Right lobe of liver (tissue), 6 donors: ENCODE data around the gene FEM1B. TPM values are rescaled to one million over a fixed set of nuclear protein-coding genes. Genes with fewer than 3 reads are reported as not detected.
A peak's percentile ranks its signal among the peaks of the same experiment; 100 is the strongest.

Source experiments
- ATAC-seq, 4 donors: fragments of 200-7000 bp; cut with Tn5 transposase; one replicate each; pipeline ENCODE4 v1.9.1; 2020; ENCODE audit warnings: mild to moderate bottlenecking in 4 of 4, moderate library complexity in 4 of 4
- DNase-seq, 3 donors: peaks; one replicate each; pipeline ENCODE4 v3.0.0-alpha.2; 2020
- H3K27ac ChIP-seq, 3 donors: fragments of 200-600 bp; one replicate each; pipeline ENCODE4 v1.8.0; 2022
- H3K27me3 ChIP-seq, 2 donors: fragments of 200-600 bp; one replicate each; pipeline ENCODE4 v1.8.0; 2022
- H3K36me3 ChIP-seq, 4 donors: fragments of 200-600 bp; sonication (generic) in 1 of 4; one replicate each; pipeline versions ENCODE4 v1.5.1 to v1.8.0; 2017 to 2022; ENCODE audit warnings: control low read depth in 1 of 4
- H3K4me1 ChIP-seq, 4 donors: fragments of 200-600 bp; sonication (generic) in 1 of 4; one replicate each; pipeline versions ENCODE4 v1.5.1 to v1.8.0; 2017 to 2022; ENCODE audit warnings: control low read depth in 1 of 4
- H3K4me3 ChIP-seq, 3 donors: fragments of 200-600 bp; one replicate each; pipeline ENCODE4 v1.8.0; 2022
- H3K9me3 ChIP-seq, 4 donors: fragments of 200-600 bp; sonication (generic) in 1 of 4; one replicate each; pipeline versions ENCODE4 v1.5.1 to v1.8.0; 2017 to 2022; ENCODE audit warnings: control low read depth in 1 of 4
- POLR2A ChIP-seq: fragments of 450-650 bp; IDR thresholded peaks from one replicate; pipeline ENCODE4 v1.6.1; 2017; ENCODE audit warnings: antibody characterized with exemption, mild to moderate bottlenecking
- WGBS: methylation state at CpG from one replicate; pipeline ENCODE4 v1.1.6; 2018; ENCODE audit warnings: low coverage, low lambda C conversion rate; ENCODE audit not compliant: insufficient coverage; ENCODE audit errors: missing lambda C conversion rate; 5-methylcytosine and 5-hydroxymethylcytosine counted together
- intact Hi-C, 2 donors: fragments of 100-400 bp; cut with DNase I; formaldehyde crosslinking; loops; one replicate each; pipeline versions ENCODE4 v1.11.2 to v1.14.1; 2022
- total RNA-seq, 6 experiments: library from RNA; depleted of rRNA in 2 of 6; stranded (reverse); fragments of >200 nt in 2 of 6; fragmentation: NEBNext Ultra II Directional in 3 of 6; extraction: Animal tissue kit (Norgen Biotek cat#: 25700) in 3 of 6; gene quantifications; one replicate each; pipeline versions ENCODE4 v1.1.0 to v1.2.4, GENCODE V29; 2016 to 2023
- TF ChIP-seq, protein P1 (sequence below), 4 donors: fragments of 200-600 bp in 3 of 4; fragments of 450-650 bp in 1 of 4; IDR thresholded peaks; one replicate each; pipeline versions ENCODE4 v1.5.1 to v1.8.0; 2016 to 2022; ENCODE audit warnings: antibody characterized with exemption in 4 of 4, mild to moderate bottlenecking in 2 of 4
- donor health status: DM: no; HTN: yes; CAD: no.
- donor health status: DM: no; HTN: no; CAD: no.
- donor health status: DM: no; HTN: no; CAD: no.
- donor health status: DM: no; HTN: yes; CAD: no.
- donor health status: DM: no; HTN: yes; CAD: no.

Gene FEM1B
- total RNA-seq, 6 experiments from 2014 or later: 17.7 to 28.3 (median 23.1) TPM

DNA sequence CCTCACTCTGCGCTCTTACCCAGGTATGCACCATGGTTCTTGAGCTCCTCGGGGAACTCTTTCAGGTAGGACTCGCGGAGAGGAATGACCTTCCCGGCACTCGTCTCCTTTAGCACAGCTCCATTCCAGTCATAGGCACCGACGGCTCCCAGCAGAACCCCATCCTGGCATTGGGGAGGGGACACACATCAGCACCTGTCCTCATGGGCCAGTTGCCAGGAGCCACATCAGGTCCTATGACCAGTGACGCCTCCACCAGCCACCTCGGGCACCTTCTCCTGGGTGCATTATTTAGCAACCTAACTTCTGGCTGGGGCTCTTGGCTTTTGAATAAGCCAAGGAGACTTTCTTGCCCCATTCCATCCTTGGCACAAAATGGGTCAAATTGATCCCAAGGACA lies 61.9 kb downstream of the FEM1B start:
- DNase-seq (no peak), ATAC-seq (no peak)
- intact Hi-C loops: no loop called here
- TF ChIP-seq, protein P1, sequence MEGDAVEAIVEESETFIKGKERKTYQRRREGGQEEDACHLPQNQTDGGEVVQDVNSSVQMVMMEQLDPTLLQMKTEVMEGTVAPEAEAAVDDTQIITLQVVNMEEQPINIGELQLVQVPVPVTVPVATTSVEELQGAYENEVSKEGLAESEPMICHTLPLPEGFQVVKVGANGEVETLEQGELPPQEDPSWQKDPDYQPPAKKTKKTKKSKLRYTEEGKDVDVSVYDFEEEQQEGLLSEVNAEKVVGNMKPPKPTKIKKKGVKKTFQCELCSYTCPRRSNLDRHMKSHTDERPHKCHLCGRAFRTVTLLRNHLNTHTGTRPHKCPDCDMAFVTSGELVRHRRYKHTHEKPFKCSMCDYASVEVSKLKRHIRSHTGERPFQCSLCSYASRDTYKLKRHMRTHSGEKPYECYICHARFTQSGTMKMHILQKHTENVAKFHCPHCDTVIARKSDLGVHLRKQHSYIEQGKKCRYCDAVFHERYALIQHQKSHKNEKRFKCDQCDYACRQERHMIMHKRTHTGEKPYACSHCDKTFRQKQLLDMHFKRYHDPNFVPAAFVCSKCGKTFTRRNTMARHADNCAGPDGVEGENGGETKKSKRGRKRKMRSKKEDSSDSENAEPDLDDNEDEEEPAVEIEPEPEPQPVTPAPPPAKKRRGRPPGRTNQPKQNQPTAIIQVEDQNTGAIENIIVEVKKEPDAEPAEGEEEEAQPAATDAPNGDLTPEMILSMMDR (IDR thresholded peaks at IDR 0.05): no peak
- TF ChIP-seq POLR2A: no peak
- 80% methylated on average over 1 of the region's 10 CpGs for WGBS
- Histone ChIP-seq H3K27me3 (no peaks in the 10 kb centered on the region), H3K4me1 (no peaks in the 10 kb centered on the region), H3K27ac (no peak overlapping the region), H3K9me3 (no peaks in the 10 kb centered on the region), H3K4me3 (no peak overlapping the region), H3K36me3 (no peaks in the 10 kb centered on the region)

DNA sequence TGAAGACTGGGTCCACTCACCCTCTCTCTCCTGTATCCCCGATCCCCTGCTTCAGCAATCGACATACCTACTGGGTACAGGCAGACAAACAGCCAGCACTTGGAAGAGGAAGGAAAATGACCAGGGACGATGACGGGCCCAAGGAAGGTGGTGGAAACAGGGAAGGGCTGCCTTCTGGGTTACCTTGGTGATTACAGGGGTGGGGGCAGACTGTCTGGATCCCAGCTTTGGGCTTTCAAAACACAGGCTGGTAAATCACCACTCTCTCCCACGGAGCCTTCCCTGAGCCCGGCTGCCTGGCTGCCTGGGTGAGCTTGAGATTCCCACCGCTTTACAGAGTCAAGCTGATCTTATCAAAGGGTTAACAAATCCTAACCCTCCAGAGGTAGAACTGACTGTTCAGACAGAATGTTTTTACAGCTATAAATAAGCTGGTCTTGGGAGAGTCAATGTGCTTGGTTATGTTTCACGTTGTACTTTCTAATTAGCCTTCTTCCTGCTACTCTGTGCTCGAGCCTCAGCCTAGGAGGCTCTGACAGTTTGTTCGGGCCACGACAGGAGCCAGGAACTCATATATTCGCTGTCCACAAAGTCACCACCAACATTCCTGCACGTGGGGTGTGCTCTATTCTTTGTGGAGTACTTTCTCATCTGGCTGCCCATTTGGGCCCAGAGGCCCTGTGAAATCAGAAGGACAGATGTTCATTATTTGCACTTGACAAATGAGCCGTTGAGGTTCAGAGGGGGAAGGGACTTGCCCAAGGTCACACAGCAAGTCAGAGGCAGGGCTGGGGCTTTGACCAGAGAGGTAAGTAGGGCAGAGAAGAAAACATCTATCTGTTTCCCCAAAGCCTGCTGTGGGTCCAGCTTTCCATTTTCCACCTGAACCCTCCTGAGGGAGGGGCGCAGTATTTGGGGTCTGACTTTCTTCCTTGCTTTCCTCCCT lies 63.5 kb downstream of the FEM1B start:
- H3K27me3 ChIP-seq: no peaks in the 10 kb centered on the region
- intact Hi-C loops: no loop called here
- no peaks in the 10 kb centered on the region for H3K36me3 ChIP-seq
- no peak for TF ChIP-seq POLR2A
- TF ChIP-seq, protein P1 (IDR thresholded peaks at IDR 0.05): no peak
- no peak overlapping the region for H3K27ac ChIP-seq
- H3K4me1 ChIP-seq: no peaks in the 10 kb centered on the region
- H3K4me3 ChIP-seq: no peak overlapping the region
- WGBS: 70% methylated on average over 9 of the region's 15 CpGs
- H3K9me3 ChIP-seq: no peaks in the 10 kb centered on the region
- DNase-seq (peak in 1 of 3 donors; percentile 13), ATAC-seq (no peak)

DNA sequence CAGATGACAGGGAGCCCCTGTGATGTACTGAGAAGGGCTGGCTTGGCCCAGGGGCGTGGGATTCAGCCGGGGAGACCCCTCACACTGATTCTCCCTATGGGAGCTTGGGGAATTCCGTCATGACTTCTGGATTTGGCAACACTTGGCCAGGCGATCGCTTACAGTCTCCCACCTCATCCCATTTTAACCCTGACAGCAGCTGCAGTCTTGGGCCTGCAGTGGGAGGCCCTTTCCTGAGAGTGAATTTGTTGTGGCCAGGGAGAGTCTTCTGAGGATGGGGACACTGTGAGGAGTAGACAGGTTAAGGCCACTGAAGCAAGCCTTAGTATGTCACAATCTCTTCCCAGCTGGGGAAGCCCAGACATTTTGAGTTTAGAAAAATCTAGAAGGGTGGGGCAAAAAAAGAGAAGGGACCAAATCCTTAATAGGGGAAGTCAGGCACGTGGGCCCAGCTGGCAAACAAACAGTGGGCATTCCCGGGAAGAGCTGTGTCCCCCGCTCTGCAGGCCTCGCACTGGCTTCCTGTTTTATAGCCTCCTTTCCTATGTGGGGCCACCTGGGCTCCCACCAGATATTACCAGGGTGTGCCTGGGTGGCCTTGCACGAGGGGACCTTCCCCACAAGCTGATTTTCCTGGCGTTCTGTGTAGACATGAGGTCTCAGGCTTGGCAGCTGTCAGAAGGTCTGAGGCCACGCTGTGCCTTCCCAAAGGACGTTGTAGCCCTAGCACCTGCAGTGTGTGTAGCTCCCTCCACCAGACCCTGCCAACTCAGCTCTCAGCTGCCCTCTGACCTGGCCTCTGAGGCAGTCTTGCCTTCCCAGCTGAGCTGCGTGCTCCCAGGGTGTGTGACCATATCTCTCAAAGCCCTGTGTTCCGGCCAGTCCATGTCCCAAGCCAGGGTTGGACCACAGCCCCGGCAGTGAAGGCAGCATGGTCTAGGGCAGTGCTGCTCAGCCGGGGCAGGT lies 64.5 kb downstream of the FEM1B start:
- ATAC-seq: peak in 3 of 4 donors; percentile 5 to 29 (median 25)
- Histone ChIP-seq H3K4me3 (no peak overlapping the region), H3K27me3 (no peaks in the 10 kb centered on the region), H3K36me3 (no peaks in the 10 kb centered on the region), H3K27ac (no peak overlapping the region), H3K9me3 (no peaks in the 10 kb centered on the region), H3K4me1 (no peaks in the 10 kb centered on the region)
- TF ChIP-seq, protein P1 (IDR thresholded peaks at IDR 0.05): no peak
- TF ChIP-seq POLR2A: no peak
- DNase-seq: peak in 1 of 3 donors; percentile 42
- 57% methylated on average over 10 of the region's 17 CpGs for WGBS
- intact Hi-C loops: no loop called here

DNA sequence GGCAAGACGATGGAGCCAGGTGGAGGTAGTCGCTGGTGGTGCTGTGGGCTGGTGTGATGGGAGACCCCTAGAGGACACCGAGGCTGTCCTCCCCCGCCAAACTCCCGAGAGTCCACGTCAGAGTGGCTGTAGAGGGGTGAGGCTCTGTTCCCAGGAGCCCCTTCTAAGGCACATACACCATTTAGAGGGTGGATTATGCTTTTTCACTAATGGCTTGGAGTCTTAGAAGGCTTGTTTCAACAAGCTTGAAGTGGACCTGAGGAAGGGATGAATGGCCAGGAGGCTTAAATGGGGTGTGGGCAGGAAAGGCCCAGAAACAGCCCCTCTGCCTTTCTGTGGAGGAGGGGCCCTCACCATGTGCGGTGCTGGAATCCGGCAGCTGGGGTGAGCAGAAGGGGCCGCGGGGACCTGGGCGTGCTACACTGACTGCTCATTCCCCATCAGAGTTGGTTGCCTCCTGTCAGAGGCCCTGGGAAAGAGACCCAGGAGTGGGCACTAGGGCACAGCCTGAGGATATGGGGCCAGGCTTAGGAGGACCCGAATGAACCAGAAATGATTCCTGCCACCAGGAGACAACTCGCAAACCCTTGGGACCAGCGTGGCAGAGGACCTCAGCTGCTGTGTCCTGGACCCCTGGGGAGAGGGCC lies 66.2 kb downstream of the FEM1B start:
- TF ChIP-seq, protein P1 (IDR thresholded peaks at IDR 0.05): no peak
- TF ChIP-seq POLR2A: no peak
- Histone ChIP-seq H3K36me3 (no peaks in the 10 kb centered on the region), H3K9me3 (no peaks in the 10 kb centered on the region), H3K4me1 (no peaks in the 10 kb centered on the region), H3K27ac (no peak overlapping the region), H3K4me3 (no peak overlapping the region), H3K27me3 (no peaks in the 10 kb centered on the region)
- DNase-seq (peak in 1 of 3 donors; percentile 28), ATAC-seq (no peak)
- intact Hi-C loops: no loop called here
- 55% methylated on average over 3 of the region's 14 CpGs for WGBS
